ENCODE measurements around the gene PI4K2A. TPM values are rescaled to one million over a fixed set of nuclear protein-coding genes. Genes with fewer than 3 reads are reported as not detected.

The PI4K2A gene
- total and polyA plus RNA-seq, 2 of the 13 experiments (the other 11 are each of a cell fraction or from before 2014, with no cell fraction given), result 10.9 to 14.3 TPM

- TF ChIP-seq ZNF563 (CRISPR knock-in tag; IDR thresholded peaks at IDR 0.05) (0 out of 2 replicates have a peak, but pooled peaks have one; percentile 14), ATAD3A (CRISPR knock-in tag; IDR thresholded peaks at IDR 0.05) (0 out of 2 replicates have a peak, but pooled peaks have one; percentile 18), NCOA5 (CRISPR knock-in tag; IDR thresholded peaks at IDR 0.05) (no peak), HOXA7 (CRISPR knock-in tag; IDR thresholded peaks at IDR 0.05) (no peak), DNMT1 (CRISPR knock-in tag; IDR thresholded peaks at IDR 0.05) (0 out of 2 replicates have a peak, but pooled peaks have one; percentile 64), TAF1 (CRISPR knock-in tag; IDR thresholded peaks at IDR 0.05) (peak; percentile 1; the same call in 1 of the 2 replicates), KDM5A (IDR thresholded peaks at IDR 0.05; ENCODE audit: borderline replicate concordance, low read length) (0 out of 2 replicates have a peak, but pooled peaks have one; percentile 41), MAZ (IDR thresholded peaks at IDR 0.05; ENCODE audit: borderline replicate concordance, low read depth, low read length) (no peak), MAZ (CRISPR knock-in tag; IDR thresholded peaks at IDR 0.05; ENCODE audit: low read depth) (peak; percentile 61; the same call in 1 of the 2 replicates), SNAPC2 (CRISPR knock-in tag; IDR thresholded peaks at IDR 0.05) (no peak), EED (CRISPR knock-in tag; IDR thresholded peaks at IDR 0.05) (peak; percentile 74; the same call in 1 of the 2 replicates), ZBTB43 (CRISPR knock-in tag; conservative IDR thresholded peaks at IDR 0.05) (no peak)
Observed at GRCh38 chr10:97640868-97641811, 669 bp downstream of the PI4K2A start (continued).
